Type B pancreatic cell (in vitro differentiated cells): Measurements from ENCODE around the gene REV3L. TPM values are rescaled to one million over a fixed set of nuclear protein-coding genes. Genes with fewer than 3 reads are reported as not detected.
A peak's percentile ranks its signal among the peaks of the same experiment; 100 is the strongest.

Experiments used
- DNase-seq: peaks from one replicate; pipeline ENCODE4 v3.0.0; 2021; ENCODE audit warnings: mixed read lengths; ENCODE audit not compliant: unreplicated experiment; ENCODE audit errors: extremely low spot score
- H3K27ac Mint-ChIP-seq: 2 replicates; pipeline ENCODE4 v1.8.0; 2021; ENCODE audit warnings: mild to moderate bottlenecking, mixed read lengths
- H3K27me3 Mint-ChIP-seq: 2 replicates; pipeline ENCODE4 v1.8.0; 2021; ENCODE audit warnings: mixed read lengths
- H3K36me3 Mint-ChIP-seq: 2 replicates; pipeline ENCODE4 v1.8.0; 2021; ENCODE audit warnings: mixed read lengths
- H3K4me1 Mint-ChIP-seq: one replicate; pipeline ENCODE4 v1.8.0; 2021; ENCODE audit warnings: mixed read lengths; ENCODE audit not compliant: unreplicated experiment
- H3K4me3 Mint-ChIP-seq: 2 replicates; pipeline ENCODE4 v1.8.0; 2021; ENCODE audit warnings: mild to moderate bottlenecking, mixed read lengths
- H3K9me3 Mint-ChIP-seq: 2 replicates; pipeline ENCODE4 v1.8.0; 2021; ENCODE audit warnings: mixed read lengths
- CTCF ChIP-seq: fragments of 200-600 bp; sonication (generic); conservative IDR thresholded peaks from 2 replicates; pipeline ENCODE4 v1.5.0; 2021; ENCODE audit warnings: antibody characterized with exemption, mild to moderate bottlenecking
- total RNA-seq: library from RNA; stranded (reverse); gene quantifications from 2 replicates; pipeline ENCODE4 v1.2.1, GENCODE V29; 2021; ENCODE audit warnings: low replicate concordance

REV3L gene
- total RNA-seq, 1 donor from 2014 or later = 34.4 TPM

- H3K36me3 Mint-ChIP-seq = peaks cover 19% of the 10 kb centered on the region
- TF ChIP-seq CTCF = no peak
- H3K27me3 Mint-ChIP-seq = no peaks in the 10 kb centered on the region
- H3K4me3 Mint-ChIP-seq = peak overlapping the region; percentile 26
- H3K4me1 Mint-ChIP-seq = peaks cover 3% of the 10 kb centered on the region
- no peaks in the 10 kb centered on the region for H3K9me3 Mint-ChIP-seq
- H3K27ac Mint-ChIP-seq = peak overlapping the region; percentile 37
- DNase-seq = no peak
These were observed 125.3 kb downstream of the REV3L start for GRCh38 chr6:111357705-111358104.

GRCh38 chr6:111356551-111356950, 126.5 kb downstream of the REV3L start:
- no peak overlapping the region for H3K27ac Mint-ChIP-seq
- peaks cover 2% of the 10 kb centered on the region for H3K4me1 Mint-ChIP-seq
- no peak overlapping the region for H3K4me3 Mint-ChIP-seq

GRCh38 chr6:111354758-111355555, 128.1 kb downstream of the REV3L start:
- DNase-seq = no peak
- H3K4me3 Mint-ChIP-seq = no peak overlapping the region
- peaks cover 19% of the 10 kb centered on the region for H3K36me3 Mint-ChIP-seq
- no peaks in the 10 kb centered on the region for H3K9me3 Mint-ChIP-seq
- no peaks in the 10 kb centered on the region for H3K4me1 Mint-ChIP-seq
- no peaks in the 10 kb centered on the region for H3K27me3 Mint-ChIP-seq
- no peak for TF ChIP-seq CTCF
- H3K27ac Mint-ChIP-seq = no peak overlapping the region

More at GRCh38 chr6:111356551-111356950, 126.5 kb downstream of the REV3L start:
- no peak for TF ChIP-seq CTCF
- DNase-seq = no peak
- no peaks in the 10 kb centered on the region for H3K27me3 Mint-ChIP-seq
- peaks cover 19% of the 10 kb centered on the region for H3K36me3 Mint-ChIP-seq
- H3K9me3 Mint-ChIP-seq = no peaks in the 10 kb centered on the region

GRCh38 chr6:111353912-111354462, 129.0 kb downstream of the REV3L start:
- H3K27me3 Mint-ChIP-seq = no peaks in the 10 kb centered on the region
- no peak overlapping the region for H3K4me3 Mint-ChIP-seq
- peaks cover 23% of the 10 kb centered on the region for H3K36me3 Mint-ChIP-seq
- TF ChIP-seq CTCF = no peak
- DNase-seq = no peak
- no peaks in the 10 kb centered on the region for H3K9me3 Mint-ChIP-seq
- H3K27ac Mint-ChIP-seq = no peak overlapping the region
- no peaks in the 10 kb centered on the region for H3K4me1 Mint-ChIP-seq

GRCh38 chr6:111347589-111347988, 135.4 kb downstream of the REV3L start:
- H3K4me3 Mint-ChIP-seq = no peak overlapping the region
- H3K36me3 Mint-ChIP-seq = peaks cover 16% of the 10 kb centered on the region
- H3K9me3 Mint-ChIP-seq = no peaks in the 10 kb centered on the region
- no peak for DNase-seq
- no peaks in the 10 kb centered on the region for H3K27me3 Mint-ChIP-seq
- no peaks in the 10 kb centered on the region for H3K4me1 Mint-ChIP-seq
- no peak for TF ChIP-seq CTCF
- H3K27ac Mint-ChIP-seq = no peak overlapping the region
